ENCODE data around the gene CFAP299. TPM values are rescaled to one million over a fixed set of nuclear protein-coding genes. Genes with fewer than 3 reads are reported as not detected.
"Not testable (repeated sequence)": the region's sequence is repeated elsewhere in the genome, so short reads cannot be mapped to it uniquely, and the experiment has no call there.

The CFAP299 gene
- total and polyA plus RNA-seq, 7 donors = 1.4 TPM; not detected in 6

GRCh38 chr4:80637190-80637589 lies 301.7 kb downstream of the CFAP299 start:
- no peaks in the 10 kb centered on the region for H3K4me1 ChIP-seq
- H3K36me3 ChIP-seq = no peaks in the 10 kb centered on the region
- TF ChIP-seq EP300 (IDR thresholded peaks at IDR 0.05) (no peak), POLR2A (IDR thresholded peaks at IDR 0.05) (no peak)
- TF ChIP-seq, protein P1, sequence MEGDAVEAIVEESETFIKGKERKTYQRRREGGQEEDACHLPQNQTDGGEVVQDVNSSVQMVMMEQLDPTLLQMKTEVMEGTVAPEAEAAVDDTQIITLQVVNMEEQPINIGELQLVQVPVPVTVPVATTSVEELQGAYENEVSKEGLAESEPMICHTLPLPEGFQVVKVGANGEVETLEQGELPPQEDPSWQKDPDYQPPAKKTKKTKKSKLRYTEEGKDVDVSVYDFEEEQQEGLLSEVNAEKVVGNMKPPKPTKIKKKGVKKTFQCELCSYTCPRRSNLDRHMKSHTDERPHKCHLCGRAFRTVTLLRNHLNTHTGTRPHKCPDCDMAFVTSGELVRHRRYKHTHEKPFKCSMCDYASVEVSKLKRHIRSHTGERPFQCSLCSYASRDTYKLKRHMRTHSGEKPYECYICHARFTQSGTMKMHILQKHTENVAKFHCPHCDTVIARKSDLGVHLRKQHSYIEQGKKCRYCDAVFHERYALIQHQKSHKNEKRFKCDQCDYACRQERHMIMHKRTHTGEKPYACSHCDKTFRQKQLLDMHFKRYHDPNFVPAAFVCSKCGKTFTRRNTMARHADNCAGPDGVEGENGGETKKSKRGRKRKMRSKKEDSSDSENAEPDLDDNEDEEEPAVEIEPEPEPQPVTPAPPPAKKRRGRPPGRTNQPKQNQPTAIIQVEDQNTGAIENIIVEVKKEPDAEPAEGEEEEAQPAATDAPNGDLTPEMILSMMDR (IDR thresholded peaks at IDR 0.05) = no peak
- H3K27me3 ChIP-seq = no peaks in the 10 kb centered on the region
- H3K27ac ChIP-seq = no peak overlapping the region
- no peak for DNase-seq
- no peak overlapping the region for H3K4me3 ChIP-seq
- intact Hi-C loops (cut with DNase I) = no loop called here
- H3K9me3 ChIP-seq = no peaks in the 10 kb centered on the region
- WGBS, 2 donors = 88 to 89% methylated on average over 2 of the region's 2 CpGs

- H3K27ac ChIP-seq = no peak overlapping the region
- intact Hi-C loops (cut with DNase I) = no loop called here
- H3K4me3 ChIP-seq = no peak overlapping the region
- whole genome bisulfite sequencing, 2 donors = 82 to 89% methylated on average over 2 of the region's 2 CpGs
- no peak for TF ChIP-seq EP300 (IDR thresholded peaks at IDR 0.05)
- no peak for TF ChIP-seq POLR2AphosphoS5 (IDR thresholded peaks at IDR 0.05)
- TF ChIP-seq, protein P1 (IDR thresholded peaks at IDR 0.05) = no peak
- no peak for TF ChIP-seq POLR2A (IDR thresholded peaks at IDR 0.05)
- no peaks in the 10 kb centered on the region for H3K27me3 ChIP-seq
- H3K4me1 ChIP-seq = no peaks in the 10 kb centered on the region
- H3K36me3 ChIP-seq = no peaks in the 10 kb centered on the region
- DNase-seq = no peak
- H3K9me3 ChIP-seq = no peaks in the 10 kb centered on the region
Observed at GRCh38 chr4:80646061-80646460, 310.5 kb downstream of the CFAP299 start.

GRCh38 chr4:80655662-80656061 lies 320.1 kb downstream of the CFAP299 start:
- Histone ChIP-seq H3K27me3 (no peaks in the 10 kb centered on the region), H3K4me1 (no peaks in the 10 kb centered on the region), H3K27ac (no peak overlapping the region), H3K4me3 (no peak overlapping the region), H3K9me3 (no peaks in the 10 kb centered on the region), H3K36me3 (no peaks in the 10 kb centered on the region)
- intact Hi-C loops (cut with DNase I) = no loop called here
- 66 to 67% methylated on average over 2 of the region's 2 CpGs for WGBS, 2 donors
- TF ChIP-seq POLR2AphosphoS5 (IDR thresholded peaks at IDR 0.05) (no peak), EP300 (IDR thresholded peaks at IDR 0.05) (no peak), POLR2A (IDR thresholded peaks at IDR 0.05) (no peak)
- TF ChIP-seq, protein P1 (IDR thresholded peaks at IDR 0.05) = no peak
- no peak for DNase-seq

DNA sequence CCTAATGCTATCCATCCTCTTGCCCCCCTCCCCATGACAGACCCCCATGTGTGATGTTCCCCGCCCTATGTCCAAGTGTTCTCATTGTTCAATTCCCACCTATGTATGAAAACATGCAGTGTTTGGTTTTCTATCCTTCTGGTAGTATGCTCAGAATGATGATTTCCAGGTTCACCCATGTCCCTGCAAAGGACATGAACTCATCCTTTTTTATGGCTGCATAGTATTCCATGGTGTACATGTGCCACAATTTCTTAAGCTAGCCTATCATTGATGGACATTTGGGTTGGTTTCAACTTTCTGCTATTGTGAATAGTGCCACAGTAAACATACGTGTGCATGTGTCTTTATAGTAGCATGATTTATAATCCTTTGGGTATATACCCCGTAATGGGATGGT lies 334.6 kb downstream of the CFAP299 start:
- H3K4me1 ChIP-seq; H3K36me3 ChIP-seq; H3K27me3 ChIP-seq; H3K4me3 ChIP-seq; H3K9me3 ChIP-seq; DNase-seq; H3K27ac ChIP-seq; intact Hi-C loops (cut with DNase I): not testable (repeated sequence)
- 94 to 96% methylated on average over 3 of the region's 3 CpGs for WGBS, 2 donors

GRCh38 chr4:80678413-80678812 lies 342.9 kb downstream of the CFAP299 start:
- Histone ChIP-seq H3K9me3 (no peaks in the 10 kb centered on the region), H3K27ac (no peak overlapping the region), H3K4me3 (no peak overlapping the region), H3K36me3 (no peaks in the 10 kb centered on the region), H3K4me1 (peaks cover 0 to 6% (median 0%) of the 10 kb centered on the region in 4 donors), H3K27me3 (no peaks in the 10 kb centered on the region)
- intact Hi-C loops (cut with DNase I) = no loop called here
- DNase-seq = no peak
- no peak for TF ChIP-seq POLR2AphosphoS5 (IDR thresholded peaks at IDR 0.05)
- TF ChIP-seq POLR2A (IDR thresholded peaks at IDR 0.05) = no peak
- TF ChIP-seq EP300 (IDR thresholded peaks at IDR 0.05) = no peak
- TF ChIP-seq, protein P1 (IDR thresholded peaks at IDR 0.05) = no peak
